AG09319 (cell line): ENCODE measurements around the gene GLIS1.

Experiments used
- DNase-seq: peaks from one replicate; pipeline ENCODE4 v3.0.0-alpha.2; 2010; ENCODE audit warnings: low read depth; ENCODE audit errors: extremely low read depth
- TF ChIP-seq, protein P1 (sequence below): IDR thresholded peaks from 2 replicates; pipeline ENCODE4 v1.5.1; 2011; ENCODE audit warnings: low read depth, mild to moderate bottlenecking, inconsistent platforms, low read length, moderate library complexity

The GLIS1 gene

DNA sequence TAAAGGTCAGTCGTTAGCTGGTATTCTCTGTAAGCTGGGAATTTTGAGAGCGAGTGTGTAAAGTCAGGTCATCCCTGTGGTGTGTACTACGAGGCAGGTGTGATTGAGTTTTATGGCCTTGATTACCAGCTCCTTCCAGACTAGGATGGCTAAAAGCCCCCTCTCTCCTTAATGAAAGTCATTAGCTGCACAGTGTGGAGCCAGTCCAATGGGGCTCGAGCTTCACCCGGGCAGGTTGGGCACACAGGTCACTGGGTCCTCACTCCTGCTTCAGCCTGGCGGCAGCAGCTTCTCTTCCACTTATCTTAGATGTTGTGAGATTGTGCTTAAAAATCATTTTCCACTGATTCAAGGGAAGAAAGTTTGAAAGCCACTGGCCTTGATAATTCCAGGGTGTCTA lies 276.8 kb downstream of the GLIS1 start:
- TF ChIP-seq, protein P1, sequence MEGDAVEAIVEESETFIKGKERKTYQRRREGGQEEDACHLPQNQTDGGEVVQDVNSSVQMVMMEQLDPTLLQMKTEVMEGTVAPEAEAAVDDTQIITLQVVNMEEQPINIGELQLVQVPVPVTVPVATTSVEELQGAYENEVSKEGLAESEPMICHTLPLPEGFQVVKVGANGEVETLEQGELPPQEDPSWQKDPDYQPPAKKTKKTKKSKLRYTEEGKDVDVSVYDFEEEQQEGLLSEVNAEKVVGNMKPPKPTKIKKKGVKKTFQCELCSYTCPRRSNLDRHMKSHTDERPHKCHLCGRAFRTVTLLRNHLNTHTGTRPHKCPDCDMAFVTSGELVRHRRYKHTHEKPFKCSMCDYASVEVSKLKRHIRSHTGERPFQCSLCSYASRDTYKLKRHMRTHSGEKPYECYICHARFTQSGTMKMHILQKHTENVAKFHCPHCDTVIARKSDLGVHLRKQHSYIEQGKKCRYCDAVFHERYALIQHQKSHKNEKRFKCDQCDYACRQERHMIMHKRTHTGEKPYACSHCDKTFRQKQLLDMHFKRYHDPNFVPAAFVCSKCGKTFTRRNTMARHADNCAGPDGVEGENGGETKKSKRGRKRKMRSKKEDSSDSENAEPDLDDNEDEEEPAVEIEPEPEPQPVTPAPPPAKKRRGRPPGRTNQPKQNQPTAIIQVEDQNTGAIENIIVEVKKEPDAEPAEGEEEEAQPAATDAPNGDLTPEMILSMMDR: no peak
- no peak for DNase-seq

DNA sequence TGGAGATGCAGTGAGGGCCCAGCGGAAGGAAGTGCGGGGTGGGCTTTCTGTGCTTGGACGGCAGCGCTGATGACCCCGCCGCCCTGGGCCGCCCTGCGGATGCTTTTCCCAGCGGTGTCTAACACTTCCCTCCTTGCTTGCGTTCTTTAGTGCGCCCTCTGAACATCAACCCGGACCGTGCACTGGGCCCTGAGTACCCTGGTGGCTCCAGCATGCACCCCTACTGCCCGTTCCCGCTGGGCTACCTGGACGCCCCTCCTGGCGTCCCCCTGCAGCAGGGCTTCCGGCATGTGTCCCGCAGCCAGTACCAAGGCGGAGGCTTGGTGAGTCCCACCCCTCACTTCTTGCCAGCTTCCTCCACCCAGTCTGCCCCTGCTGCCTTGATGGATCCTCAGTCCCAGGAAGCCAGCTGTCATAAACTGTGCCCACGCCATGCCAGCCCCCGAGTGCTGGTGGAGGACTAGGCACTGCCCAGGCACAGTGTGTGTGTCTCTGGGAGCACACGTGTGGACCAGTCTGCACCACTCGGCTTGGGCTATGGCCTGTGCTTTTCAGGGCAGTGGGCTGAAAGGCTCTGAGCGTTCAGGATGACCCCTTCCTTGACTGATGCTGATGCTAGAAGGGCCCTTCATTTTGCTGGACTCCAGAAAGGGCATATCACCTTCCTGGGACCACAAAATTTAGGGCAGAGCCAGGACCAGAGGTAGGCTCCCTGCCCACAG lies 277.5 kb downstream of the GLIS1 start:
- DNase-seq: no peak
- TF ChIP-seq, protein P1: no peak

DNA sequence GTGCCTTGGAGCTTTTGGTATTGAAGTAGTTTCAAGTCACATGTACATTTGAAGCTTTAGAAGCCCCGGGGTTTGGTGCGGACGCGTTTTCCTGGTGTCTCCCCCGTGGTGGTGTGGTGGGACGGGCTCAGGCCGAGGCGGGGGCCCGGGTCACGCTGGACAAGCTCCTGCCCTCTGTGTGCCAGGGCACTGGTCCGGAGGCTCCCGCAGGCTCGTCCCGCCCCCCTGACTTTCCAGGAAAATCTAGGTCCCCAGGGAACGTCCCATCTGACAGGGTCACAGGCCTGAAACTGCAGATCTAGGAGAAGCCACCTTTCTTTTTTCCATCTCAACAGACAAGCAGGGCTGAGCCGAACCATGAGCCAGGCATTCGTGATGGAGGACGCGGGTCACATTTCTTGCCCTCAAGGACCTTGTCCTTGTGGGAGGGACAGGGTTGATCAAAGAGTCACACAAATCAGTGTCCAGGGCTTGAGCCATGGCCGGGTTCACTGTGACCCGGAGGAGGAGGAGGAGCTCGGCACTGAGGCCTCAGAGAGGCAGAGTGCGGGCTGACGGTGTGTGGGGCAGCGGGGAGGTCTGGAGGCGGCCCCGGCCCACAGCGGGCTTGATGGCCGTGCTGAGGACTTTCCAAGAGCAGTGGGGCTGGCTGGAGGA lies 278.2 kb downstream of the GLIS1 start:
- DNase-seq: no peak
- TF ChIP-seq, protein P1: no peak

DNA sequence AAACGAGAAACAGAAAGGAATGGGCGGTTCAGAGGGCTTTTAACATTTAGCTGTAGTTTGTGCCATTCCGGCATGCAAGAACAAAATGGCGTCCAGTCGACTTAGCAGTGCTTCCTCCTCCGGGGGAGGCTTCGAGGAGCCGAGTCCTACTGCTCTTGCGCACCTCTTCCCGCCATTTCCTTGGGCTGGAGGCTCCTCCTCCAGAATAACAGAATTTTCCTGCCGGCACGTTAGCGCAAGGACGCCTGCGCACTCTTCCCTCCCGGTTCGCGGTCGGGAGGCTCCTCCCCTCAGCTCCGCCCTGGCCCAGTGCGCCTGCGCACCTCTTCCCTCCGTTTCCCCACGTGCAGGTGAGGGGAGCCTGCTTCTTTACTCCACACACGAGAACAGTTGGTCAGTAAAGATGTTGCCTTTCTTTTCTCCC lies 278.7 kb downstream of the GLIS1 start:
- DNase-seq: no peak
- TF ChIP-seq, protein P1: no peak

DNA sequence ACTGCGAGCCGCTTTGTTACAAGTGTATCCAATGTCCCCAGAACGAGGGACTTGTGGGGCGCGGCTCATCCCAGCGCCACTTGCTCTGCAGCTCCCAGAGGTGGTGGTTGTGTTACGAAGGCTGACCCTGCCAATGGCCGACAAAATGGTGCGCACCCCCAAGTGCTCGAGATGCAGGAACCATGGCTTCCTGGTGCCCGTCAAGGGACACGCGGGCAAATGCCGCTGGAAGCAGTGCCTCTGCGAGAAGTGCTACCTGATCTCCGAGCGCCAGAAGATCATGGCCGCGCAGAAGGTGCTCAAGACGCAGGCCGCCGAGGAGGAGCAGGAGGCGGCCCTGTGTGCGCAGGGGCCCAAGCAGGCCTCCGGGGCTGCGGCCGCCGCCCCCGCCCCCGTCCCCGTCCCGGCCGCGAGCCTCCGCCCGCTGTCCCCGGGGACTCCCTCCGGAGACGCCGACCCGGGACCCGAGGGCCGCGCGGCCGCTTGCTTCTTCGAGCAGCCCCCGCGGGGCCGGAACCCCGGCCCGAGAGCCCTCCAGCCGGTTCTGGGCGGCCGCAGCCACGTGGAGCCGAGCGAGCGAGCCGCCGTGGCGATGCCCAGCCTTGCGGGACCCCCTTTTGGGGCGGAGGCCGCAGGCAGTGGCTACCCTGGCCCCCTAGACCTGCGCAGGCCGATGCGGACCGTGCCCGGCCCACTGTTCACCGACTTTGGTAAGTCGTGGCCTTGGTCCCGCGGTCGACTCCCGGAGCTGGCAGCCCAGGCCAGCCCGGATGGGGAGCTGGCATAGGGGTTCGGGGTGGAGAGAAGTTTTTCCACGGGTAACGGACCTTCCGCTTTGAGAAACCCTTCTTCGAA lies 279.4 kb downstream of the GLIS1 start, which contains the start of gene DMRTB1:
Gene DMRTB1 (plus strand): TSS at position 79 of the 855 bp plus-strand sequence. CDS start 55 bp downstream, at position 134.
- TF ChIP-seq, protein P1: no peak
- no peak for DNase-seq

DNA sequence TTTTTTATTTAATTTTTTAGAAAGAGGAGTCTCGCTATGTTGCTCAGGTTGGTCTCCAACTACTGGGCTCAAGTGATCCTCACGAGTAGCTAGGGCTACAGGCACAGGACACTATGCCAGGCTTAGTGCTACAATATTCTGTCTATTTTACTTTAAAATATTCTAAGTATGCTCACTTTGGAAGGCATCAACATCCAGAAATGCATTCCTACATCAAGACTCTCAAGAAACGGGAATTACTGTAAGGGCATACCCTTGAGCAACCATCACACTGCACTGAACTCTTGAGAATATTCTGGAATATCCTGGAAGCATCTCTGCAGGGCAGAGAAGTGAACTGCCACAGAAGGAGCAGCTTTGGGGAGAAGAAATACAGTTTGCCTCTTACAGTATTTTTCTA lies 280.3 kb downstream of the GLIS1 start:
- TF ChIP-seq, protein P1: no peak
- no peak for DNase-seq
